RWPE1 (cell line): ENCODE measurements around the gene RAE1.

Experiments used
- CTCF ChIA-PET: fragments of 350-600 bp; sonication (Branson Sonifier 250); formaldehyde crosslinking; extraction: SDS; loops from one replicate; lab custom pipeline; 2021; lab: Yijun Ruan, JAX
- POLR2A ChIA-PET: fragments of 400-600 bp; formaldehyde crosslinking; extraction: SDS; loops from one replicate; lab custom pipeline; 2020; ENCODE audit warnings: antibody characterized with exemption; ENCODE audit not compliant: low non-redundant PET; lab: Yijun Ruan, JAX
- DNase-seq: peaks from one replicate; pipeline ENCODE4 v3.0.0; 2012; ENCODE audit warnings: low spot score
- H3K27ac ChIP-seq: fragments of 450-650 bp; 2 replicates; pipeline ENCODE4 v1.5.1; 2017
- CTCF ChIP-seq: fragments of 450-650 bp; conservative IDR thresholded peaks from 2 replicates; pipeline ENCODE4 v1.5.1; 2017; ENCODE audit warnings: low read depth, mild to moderate bottlenecking

RAE1 gene

GRCh38 chr20:57361517-57361916 is 10.5 kb downstream of the RAE1 start:
- POLR2A ChIA-PET = no interaction called here
- peak overlapping the region; percentile 64 for H3K27ac ChIP-seq
- CTCF ChIA-PET = interaction anchor here (0.6 to 1.1 kb wide), 3 partner anchors 260 to 766 kb away, joined by 3 to 4 read pairs (median 3); no protein-coding TSS in a partner anchor
- TF ChIP-seq CTCF = no peak
- DNase-seq = peak; percentile 97

- ChIA-PET CTCF (interaction anchor here (0.8 to 1.6 kb wide), 2 partner anchors 16 to 17 kb away, joined by 4 read pairs; no protein-coding TSS in a partner anchor), POLR2A (no interaction called here)
- no peak overlapping the region for H3K27ac ChIP-seq
- no peak for TF ChIP-seq CTCF
- no peak for DNase-seq
Measured at GRCh38 chr20:57364451-57364850, 13.4 kb downstream of the RAE1 start.

GRCh38 chr20:57369596-57369995 is 18.5 kb downstream of the RAE1 start:
- DNase-seq = no peak
- ChIA-PET POLR2A (no interaction called here), CTCF (interaction anchor here (0.5 to 1.2 kb wide), 3 partner anchors 10 to 819 kb away, joined by 4 read pairs; no protein-coding TSS in a partner anchor)
- H3K27ac ChIP-seq = no peak overlapping the region
- TF ChIP-seq CTCF = no peak

- no peak overlapping the region for H3K27ac ChIP-seq
- no peak for DNase-seq
- ChIA-PET POLR2A (no interaction called here), CTCF (interaction anchor here (1.2 kb wide), 1 partner anchor 820 kb away, joined by 4 read pairs; no protein-coding TSS in a partner anchor)
- no peak for TF ChIP-seq CTCF
Measured at GRCh38 chr20:57370316-57370715, 19.3 kb downstream of the RAE1 start.

GRCh38 chr20:57371363-57371762 is 20.3 kb downstream of the RAE1 start:
- CTCF ChIA-PET = no interaction called here
- POLR2A ChIA-PET = no interaction called here
- DNase-seq = no peak
- no peak overlapping the region for H3K27ac ChIP-seq
- TF ChIP-seq CTCF = no peak

- POLR2A ChIA-PET = no interaction called here
- DNase-seq = no peak
- no peak overlapping the region for H3K27ac ChIP-seq
- CTCF ChIA-PET = interaction anchor here (0.7 kb wide), 1 partner anchor 203 kb away, joined by 3 read pairs; no protein-coding TSS in a partner anchor
- TF ChIP-seq CTCF = no peak
Measured at GRCh38 chr20:57372157-57372556, 21.1 kb downstream of the RAE1 start.
